Endodermal cell (in vitro differentiated cells): ENCODE results near the gene LRP2. TPM values are rescaled to one million over a fixed set of nuclear protein-coding genes. Genes with fewer than 3 reads are reported as not detected.

Experiments
- DNase-seq: peaks from one replicate; pipeline ENCODE4 v3.0.0-alpha.2; 2017
- H3K27ac ChIP-seq: 2 replicates; pipeline ENCODE4 v1.5.1; 2013; ENCODE audit warnings: mild to moderate bottlenecking, low read depth, low read length, moderate library complexity
- H3K27me3 ChIP-seq: 2 replicates; pipeline ENCODE4 v1.6.1; 2013; ENCODE audit warnings: mild to moderate bottlenecking, low read length, moderate library complexity; ENCODE audit not compliant: insufficient read depth, control insufficient read depth, poor library complexity, severe bottlenecking
- H3K36me3 ChIP-seq: 2 replicates; pipeline ENCODE4 v1.7.0; 2013; ENCODE audit warnings: mild to moderate bottlenecking, low read length, moderate library complexity; ENCODE audit not compliant: control insufficient read depth, insufficient read depth
- H3K4me1 ChIP-seq: one replicate; pipeline ENCODE4 v1.7.0; 2013; ENCODE audit warnings: low read length; ENCODE audit not compliant: control insufficient read depth, insufficient read depth
- H3K4me3 ChIP-seq: 2 replicates; pipeline ENCODE4 v1.5.1; 2013; ENCODE audit warnings: mild to moderate bottlenecking, low read length, moderate library complexity
- H3K9ac ChIP-seq: 2 replicates; pipeline ENCODE4 v1.6.1; 2013; ENCODE audit warnings: mild to moderate bottlenecking, low read length, moderate library complexity; ENCODE audit not compliant: poor library complexity, severe bottlenecking; ENCODE audit errors: extremely low read depth
- H3K9me3 ChIP-seq: 2 replicates; pipeline ENCODE4 v1.6.1; 2013; ENCODE audit warnings: mild to moderate bottlenecking, low read length, moderate library complexity; ENCODE audit not compliant: control insufficient read depth
- H3K27ac Mint-ChIP-seq: 2 replicates; pipeline ENCODE4 v1.8.0; 2020; ENCODE audit warnings: mixed read lengths
- H3K27me3 Mint-ChIP-seq: 2 replicates; pipeline ENCODE4 v1.8.0; 2021; ENCODE audit warnings: mild to moderate bottlenecking, mixed read lengths; ENCODE audit not compliant: insufficient read depth
- H3K36me3 Mint-ChIP-seq: 2 replicates; pipeline ENCODE4 v1.8.0; 2020; ENCODE audit warnings: low read depth, mixed read lengths
- H3K4me1 Mint-ChIP-seq: 2 replicates; pipeline ENCODE4 v1.8.0; 2020; ENCODE audit warnings: mixed read lengths
- H3K4me3 Mint-ChIP-seq: 2 replicates; pipeline ENCODE4 v1.8.0; 2020; ENCODE audit warnings: mild to moderate bottlenecking, moderate library complexity, mixed read lengths
- H3K9me3 Mint-ChIP-seq: 2 replicates; pipeline ENCODE4 v1.8.0; 2020; ENCODE audit warnings: mild to moderate bottlenecking, mixed read lengths
- WGBS, 2 experiments: methylation state at CpG; one replicate each; pipeline versions ENCODE4 v1.1.5 to v1.1.7; 2013; ENCODE audit warnings: missing lambda C conversion rate in 2 of 2, mixed read lengths in 1 of 2; ENCODE audit not compliant: insufficient coverage in 1 of 2, insufficient read length in 1 of 2; 5-methylcytosine and 5-hydroxymethylcytosine counted together
- total RNA-seq, 2 donors: library from RNA; stranded (reverse); fragmentation: NEBNext Ultra II Directional in 1 of 2; extraction: Animal tissue kit (Norgen Biotek cat#: 25700) in 1 of 2; gene quantifications; 2 replicates in 1 of 2; 3 replicates in 1 of 2; pipeline ENCODE4 v1.2.1, GENCODE V29; 2021
- TF ChIP-seq, protein P1 (sequence below): fragments of 200-600 bp; sonication (generic); conservative IDR thresholded peaks from 2 replicates; pipeline ENCODE4 v1.5.0; 2021; ENCODE audit warnings: antibody characterized with exemption, mild to moderate bottlenecking

The LRP2 gene
- total RNA-seq, 2 donors from 2014 or later = 2.2 to 3.5 TPM

DNA sequence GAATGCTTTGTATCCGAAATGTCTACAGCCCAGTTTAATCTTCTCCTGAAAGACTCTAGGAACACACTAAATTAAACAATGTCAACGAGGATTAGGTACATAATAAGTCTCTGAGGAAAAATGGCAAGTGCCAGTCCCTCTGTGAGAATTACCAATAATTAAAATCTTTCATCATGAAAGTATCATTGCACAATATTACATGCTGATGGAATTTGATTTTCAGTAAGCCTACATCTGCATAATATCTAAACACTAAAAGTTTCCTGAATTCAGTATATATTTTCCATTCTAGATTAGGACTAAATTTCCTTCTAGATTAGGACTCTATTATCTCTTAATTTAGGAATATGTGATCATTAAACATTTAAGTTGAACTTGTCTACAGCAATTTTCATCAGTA is 132.1 kb downstream of the LRP2 start:
- H3K27ac ChIP-seq = no peak overlapping the region
- Mint-ChIP-seq H3K27ac (no peak overlapping the region), H3K9me3 (no peaks in the 10 kb centered on the region), H3K4me1 (peaks cover 11% of the 10 kb centered on the region), H3K36me3 (no peaks in the 10 kb centered on the region), H3K4me3 (no peak overlapping the region), H3K27me3 (no peaks in the 10 kb centered on the region)
- no peak overlapping the region for H3K4me3 ChIP-seq
- TF ChIP-seq, protein P1, sequence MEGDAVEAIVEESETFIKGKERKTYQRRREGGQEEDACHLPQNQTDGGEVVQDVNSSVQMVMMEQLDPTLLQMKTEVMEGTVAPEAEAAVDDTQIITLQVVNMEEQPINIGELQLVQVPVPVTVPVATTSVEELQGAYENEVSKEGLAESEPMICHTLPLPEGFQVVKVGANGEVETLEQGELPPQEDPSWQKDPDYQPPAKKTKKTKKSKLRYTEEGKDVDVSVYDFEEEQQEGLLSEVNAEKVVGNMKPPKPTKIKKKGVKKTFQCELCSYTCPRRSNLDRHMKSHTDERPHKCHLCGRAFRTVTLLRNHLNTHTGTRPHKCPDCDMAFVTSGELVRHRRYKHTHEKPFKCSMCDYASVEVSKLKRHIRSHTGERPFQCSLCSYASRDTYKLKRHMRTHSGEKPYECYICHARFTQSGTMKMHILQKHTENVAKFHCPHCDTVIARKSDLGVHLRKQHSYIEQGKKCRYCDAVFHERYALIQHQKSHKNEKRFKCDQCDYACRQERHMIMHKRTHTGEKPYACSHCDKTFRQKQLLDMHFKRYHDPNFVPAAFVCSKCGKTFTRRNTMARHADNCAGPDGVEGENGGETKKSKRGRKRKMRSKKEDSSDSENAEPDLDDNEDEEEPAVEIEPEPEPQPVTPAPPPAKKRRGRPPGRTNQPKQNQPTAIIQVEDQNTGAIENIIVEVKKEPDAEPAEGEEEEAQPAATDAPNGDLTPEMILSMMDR = no peak
- H3K9ac ChIP-seq = no peak overlapping the region
- no peak for DNase-seq
- WGBS, 2 experiments = 92 to 100% methylated on average over 1 to 2 of the region's 2 CpGs
- H3K36me3 ChIP-seq = no peaks in the 10 kb centered on the region
- H3K9me3 ChIP-seq = no peaks in the 10 kb centered on the region
- no peaks in the 10 kb centered on the region for H3K4me1 ChIP-seq
- H3K27me3 ChIP-seq = no peaks in the 10 kb centered on the region

DNA sequence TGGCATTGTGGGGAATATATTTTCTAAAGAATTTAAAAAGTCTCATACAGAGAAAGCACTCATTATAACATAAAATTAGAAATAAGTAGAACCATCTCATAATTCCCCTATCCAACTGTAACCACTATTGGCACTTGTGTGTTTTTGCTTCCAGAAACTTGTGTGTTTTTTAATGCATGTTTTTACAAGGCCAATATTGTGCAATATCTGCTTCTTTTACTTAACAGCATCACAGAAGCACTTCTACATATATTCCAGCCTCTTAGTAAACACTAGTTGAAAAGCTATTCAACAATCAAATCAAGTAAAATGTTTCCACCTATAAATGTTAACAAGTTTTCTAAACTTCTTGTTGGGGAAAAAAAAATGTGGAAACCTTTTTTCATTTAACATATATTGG is 132.7 kb downstream of the LRP2 start:
- Mint-ChIP-seq H3K4me1 (peaks cover 11% of the 10 kb centered on the region), H3K9me3 (no peaks in the 10 kb centered on the region), H3K27me3 (no peaks in the 10 kb centered on the region), H3K36me3 (no peaks in the 10 kb centered on the region), H3K27ac (no peak overlapping the region), H3K4me3 (no peak overlapping the region)
- no peak overlapping the region for H3K27ac ChIP-seq
- no peak for DNase-seq
- H3K9me3 ChIP-seq = no peaks in the 10 kb centered on the region
- H3K4me1 ChIP-seq = no peaks in the 10 kb centered on the region
- no peak overlapping the region for H3K9ac ChIP-seq
- H3K27me3 ChIP-seq = no peaks in the 10 kb centered on the region
- H3K36me3 ChIP-seq = no peaks in the 10 kb centered on the region
- TF ChIP-seq, protein P1 = no peak
- H3K4me3 ChIP-seq = no peak overlapping the region

DNA sequence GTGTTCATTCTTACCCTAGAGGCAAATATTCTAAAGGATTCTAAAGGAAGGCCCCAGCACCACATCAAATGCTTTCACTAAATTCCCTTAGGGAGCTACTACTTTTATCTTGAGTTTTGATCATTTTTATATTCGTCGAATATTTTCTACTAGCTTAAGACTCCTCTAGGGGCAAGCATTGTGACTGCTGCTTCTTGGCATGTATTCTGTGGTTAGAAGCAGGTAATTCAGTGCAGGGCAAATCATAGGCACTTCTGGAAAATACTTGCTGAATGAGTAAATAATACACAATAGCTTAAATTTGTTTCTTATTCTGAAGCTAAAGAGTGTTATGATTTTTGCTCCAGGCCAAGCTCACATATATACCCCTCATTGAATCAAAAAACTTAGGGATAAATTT is 136.4 kb downstream of the LRP2 start:
- no peaks in the 10 kb centered on the region for H3K4me1 ChIP-seq
- TF ChIP-seq, protein P1 = no peak

More for the DNA sequence above, 136.4 kb downstream of the LRP2 start:
- Histone ChIP-seq H3K9ac (no peak overlapping the region), H3K27ac (no peak overlapping the region), H3K4me3 (no peak overlapping the region), H3K27me3 (no peaks in the 10 kb centered on the region), H3K36me3 (no peaks in the 10 kb centered on the region), H3K9me3 (no peaks in the 10 kb centered on the region)
- no peak overlapping the region for H3K4me3 Mint-ChIP-seq
- no peaks in the 10 kb centered on the region for H3K9me3 Mint-ChIP-seq
- DNase-seq = no peak
- 90 to 100% methylated on average over 2 of the region's 2 CpGs for WGBS, 2 experiments
- peaks cover 6% of the 10 kb centered on the region for H3K4me1 Mint-ChIP-seq
- no peaks in the 10 kb centered on the region for H3K27me3 Mint-ChIP-seq
- H3K27ac Mint-ChIP-seq = no peak overlapping the region
- no peaks in the 10 kb centered on the region for H3K36me3 Mint-ChIP-seq
